GM23248 (cell line): ENCODE data around the gene NXPE1. TPM values are rescaled to one million over a fixed set of nuclear protein-coding genes. Genes with fewer than 3 reads are reported as not detected.
A peak's percentile ranks its signal among the peaks of the same experiment; 100 is the strongest.

ENCODE experiments used
- DNase-seq: peaks from one replicate; pipeline ENCODE4 v3.0.0-alpha.2; 2015
- H2AFZ ChIP-seq: fragments of 200-600 bp; sonication (generic); 2 replicates; pipeline ENCODE4 v1.6.1; 2016; ENCODE audit warnings: antibody characterized with exemption
- H3F3A ChIP-seq: fragments of 200-600 bp; sonication (generic); 2 replicates; pipeline ENCODE4 v1.6.1; 2016; ENCODE audit warnings: mild to moderate bottlenecking, antibody characterized with exemption, mixed run types; ENCODE audit not compliant: insufficient read depth
- H3K27ac ChIP-seq: fragments of 200-600 bp; sonication (generic); 2 replicates; pipeline ENCODE4 v1.5.1; 2016; ENCODE audit warnings: mild to moderate bottlenecking
- H3K27me3 ChIP-seq: fragments of 200-600 bp; sonication (generic); replicated peaks from 2 replicates; pipeline ENCODE4 v1.6.1; 2016; ENCODE audit warnings: mild to moderate bottlenecking; ENCODE audit not compliant: insufficient read depth
- H3K36me3 ChIP-seq: fragments of 200-600 bp; sonication (generic); 2 replicates; pipeline ENCODE4 v1.6.1; 2016; ENCODE audit warnings: low read depth, mild to moderate bottlenecking
- H3K4me1 ChIP-seq: fragments of 200-600 bp; sonication (generic); 2 replicates; pipeline ENCODE4 v1.6.1; 2016; ENCODE audit warnings: mild to moderate bottlenecking; ENCODE audit not compliant: insufficient read depth
- H3K4me2 ChIP-seq: fragments of 200-600 bp; sonication (generic); one replicate; pipeline ENCODE4 v1.6.1; 2016; ENCODE audit warnings: mild to moderate bottlenecking; ENCODE audit not compliant: unreplicated experiment
- H3K4me3 ChIP-seq: fragments of 200-600 bp; sonication (generic); 2 replicates; pipeline ENCODE4 v1.5.1; 2016; ENCODE audit warnings: mild to moderate bottlenecking
- H3K79me2 ChIP-seq: fragments of 200-600 bp; sonication (generic); 2 replicates; pipeline ENCODE4 v1.6.1; 2016; ENCODE audit warnings: mild to moderate bottlenecking; ENCODE audit not compliant: insufficient read depth
- H3K9ac ChIP-seq: fragments of 200-600 bp; sonication (generic); 2 replicates; pipeline ENCODE4 v1.6.1; 2016; ENCODE audit warnings: mild to moderate bottlenecking
- H3K9me2 ChIP-seq: fragments of 200-600 bp; sonication (generic); 2 replicates; pipeline ENCODE4 v1.6.1; 2016; ENCODE audit warnings: mixed run types, mild to moderate bottlenecking, moderate library complexity; ENCODE audit not compliant: insufficient read depth
- H3K9me3 ChIP-seq: fragments of 200-600 bp; sonication (generic); one replicate; pipeline ENCODE4 v1.6.1; 2017; ENCODE audit warnings: low read depth
- H4K20me1 ChIP-seq: fragments of 200-600 bp; sonication (generic); 2 replicates; pipeline ENCODE4 v1.6.0; 2016; ENCODE audit not compliant: insufficient read depth
- EZH2 ChIP-seq: fragments of 200-600 bp; sonication (generic); IDR thresholded peaks from 2 replicates; pipeline ENCODE4 v1.6.1; 2018; ENCODE audit warnings: antibody characterized with exemption, mild to moderate bottlenecking; ENCODE audit not compliant: insufficient read depth, poor library complexity, severe bottlenecking
- EZH2phosphoT487 ChIP-seq: fragments of 200-600 bp; sonication (generic); IDR thresholded peaks from 2 replicates; pipeline ENCODE4 v1.6.1; 2018; ENCODE audit warnings: antibody characterized with exemption, moderate library complexity, mild to moderate bottlenecking, low read depth; ENCODE audit not compliant: insufficient read depth
- WGBS, 2 experiments: methylation state at CpG; one replicate each; pipeline ENCODE4 v1.1.6; 2015 to 2017; ENCODE audit warnings: low lambda C conversion rate in 2 of 2, low coverage in 1 of 2; ENCODE audit errors: missing lambda C conversion rate in 2 of 2; 5-methylcytosine and 5-hydroxymethylcytosine counted together
- in situ Hi-C: fragments of 300-500 bp; cut with MboI; formaldehyde crosslinking; loops from 2 replicates; pipeline ENCODE4 v1.15.0; 2020
- polyA plus RNA-seq: library from polyadenylated mRNA; unstranded; fragments of >200 nt; fragmentation: Nextera tagmentation; extraction: Ambion mirVana; gene quantifications from 2 replicates; pipeline ENCODE4 v1.2.1, GENCODE V29; 2016
- total RNA-seq: library from RNA; depleted of rRNA; stranded (reverse); fragments of >200 nt; shearing (Covaris generic); gene quantifications from 2 replicates; pipeline ENCODE4 v1.2.3, GENCODE V29; 2014

NXPE1 gene
- total and polyA plus RNA-seq, 2 experiments from 2014 or later, result not detected

DNA sequence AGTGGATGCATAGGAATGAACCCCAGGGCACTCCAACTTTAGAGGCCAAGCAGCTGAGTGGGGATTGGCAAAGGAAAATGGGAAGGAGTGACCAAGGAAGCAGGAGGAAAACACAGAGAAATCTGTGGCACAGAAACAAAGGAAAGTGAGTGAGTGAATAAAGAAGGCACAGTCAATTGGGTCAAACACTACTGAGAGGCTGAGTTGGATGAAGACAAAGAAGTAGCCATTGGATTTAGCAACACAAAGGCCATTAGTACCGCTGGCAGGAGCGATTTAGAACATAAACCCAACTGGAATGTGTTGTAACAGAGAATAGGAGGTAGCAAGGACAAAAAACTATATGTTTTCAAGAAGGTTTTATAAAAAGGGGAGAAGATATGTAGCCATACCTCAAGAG lies 6.6 kb upstream of the NXPE1 start:
- no peaks in the 10 kb centered on the region for H3K9me2 ChIP-seq
- H3K27me3 ChIP-seq, result no peaks in the 10 kb centered on the region
- WGBS, 2 experiments, result 20 to 38% methylated on average over 2 of the region's 2 CpGs
- 0 out of 2 replicates have a peak, but pooled peaks cover 10% of the 10 kb centered on the region for H3F3A ChIP-seq
- in situ Hi-C loops, result no loop called here
- H3K9me3 ChIP-seq, result no peaks in the 10 kb centered on the region
- peaks cover 11% of the 10 kb centered on the region; the same call in 1 of the 2 replicates for H3K4me1 ChIP-seq
- no peak for TF ChIP-seq EZH2phosphoT487
- TF ChIP-seq EZH2, result no peak
- H3K27ac ChIP-seq, result no peak overlapping the region
- no peak for DNase-seq
- H3K36me3 ChIP-seq, result no peaks in the 10 kb centered on the region
- H4K20me1 ChIP-seq, result no peaks in the 10 kb centered on the region
- no peak overlapping the region for H3K9ac ChIP-seq
- no peak overlapping the region for H3K4me3 ChIP-seq
- H3K4me2 ChIP-seq, result no peak overlapping the region
- no peak overlapping the region for H2AFZ ChIP-seq
- H3K79me2 ChIP-seq, result no peaks in the 10 kb centered on the region

DNA sequence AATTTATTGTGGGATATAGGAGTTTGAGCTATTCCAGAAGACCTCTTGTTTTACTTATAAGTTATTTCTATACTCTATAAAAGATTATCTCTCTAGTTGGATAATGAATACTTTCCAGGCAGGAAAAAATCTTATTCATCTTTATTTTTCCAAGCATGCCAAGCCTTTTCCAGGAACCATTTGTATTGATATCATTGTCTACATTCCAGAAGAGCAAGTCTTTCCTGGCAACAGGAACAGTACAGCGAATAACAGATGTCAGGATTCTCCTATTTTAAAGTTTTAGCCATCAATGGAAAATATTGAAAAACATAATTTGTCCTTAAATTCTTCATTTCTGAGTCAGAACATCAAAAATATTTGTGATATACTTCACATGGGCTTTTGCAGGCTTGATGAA lies 5.2 kb upstream of the NXPE1 start:
- WGBS, 2 experiments, result 55 to 64% methylated on average over 1 of the region's 1 CpG
- Histone ChIP-seq H3K9me2 (no peaks in the 10 kb centered on the region), H3K9me3 (no peaks in the 10 kb centered on the region), H3K4me2 (no peak overlapping the region), H3K4me3 (no peak overlapping the region), H3K4me1 (peaks cover 11% of the 10 kb centered on the region; the same call in 1 of the 2 replicates), H3K79me2 (no peaks in the 10 kb centered on the region), H3K27ac (no peak overlapping the region), H3K36me3 (no peaks in the 10 kb centered on the region), H3K27me3 (no peaks in the 10 kb centered on the region), H3F3A (0 out of 2 replicates have a peak, but pooled peaks cover 10% of the 10 kb centered on the region), H4K20me1 (no peaks in the 10 kb centered on the region), H2AFZ (no peak overlapping the region), H3K9ac (no peak overlapping the region)
- in situ Hi-C loops, result no loop called here
- no peak for DNase-seq
- TF ChIP-seq EZH2phosphoT487 (no peak), EZH2 (no peak)

GRCh38 chr11:114563077-114563476 lies 3.4 kb upstream of the NXPE1 start:
- DNase-seq, result peak; percentile 39
- H2AFZ ChIP-seq, result no peak overlapping the region
- no peaks in the 10 kb centered on the region for H3K36me3 ChIP-seq
- no peaks in the 10 kb centered on the region for H3K9me3 ChIP-seq
- H3K9me2 ChIP-seq, result no peaks in the 10 kb centered on the region
- no peaks in the 10 kb centered on the region for H3K27me3 ChIP-seq
- H3K9ac ChIP-seq, result no peak overlapping the region
- TF ChIP-seq EZH2phosphoT487 (no peak), EZH2 (no peak)
- no peaks in the 10 kb centered on the region for H4K20me1 ChIP-seq
- H3K79me2 ChIP-seq, result no peaks in the 10 kb centered on the region
- peak overlapping the region; percentile 5 for H3K4me2 ChIP-seq
- WGBS, 2 experiments, result 32 to 43% methylated on average over 2 of the region's 2 CpGs
- in situ Hi-C loops, result no loop called here
- H3K27ac ChIP-seq, result no peak overlapping the region
- H3F3A ChIP-seq, result 0 out of 2 replicates have a peak, but pooled peaks cover 10% of the 10 kb centered on the region
- H3K4me3 ChIP-seq, result no peak overlapping the region
- peaks cover 11% of the 10 kb centered on the region; the same call in 1 of the 2 replicates for H3K4me1 ChIP-seq

DNA sequence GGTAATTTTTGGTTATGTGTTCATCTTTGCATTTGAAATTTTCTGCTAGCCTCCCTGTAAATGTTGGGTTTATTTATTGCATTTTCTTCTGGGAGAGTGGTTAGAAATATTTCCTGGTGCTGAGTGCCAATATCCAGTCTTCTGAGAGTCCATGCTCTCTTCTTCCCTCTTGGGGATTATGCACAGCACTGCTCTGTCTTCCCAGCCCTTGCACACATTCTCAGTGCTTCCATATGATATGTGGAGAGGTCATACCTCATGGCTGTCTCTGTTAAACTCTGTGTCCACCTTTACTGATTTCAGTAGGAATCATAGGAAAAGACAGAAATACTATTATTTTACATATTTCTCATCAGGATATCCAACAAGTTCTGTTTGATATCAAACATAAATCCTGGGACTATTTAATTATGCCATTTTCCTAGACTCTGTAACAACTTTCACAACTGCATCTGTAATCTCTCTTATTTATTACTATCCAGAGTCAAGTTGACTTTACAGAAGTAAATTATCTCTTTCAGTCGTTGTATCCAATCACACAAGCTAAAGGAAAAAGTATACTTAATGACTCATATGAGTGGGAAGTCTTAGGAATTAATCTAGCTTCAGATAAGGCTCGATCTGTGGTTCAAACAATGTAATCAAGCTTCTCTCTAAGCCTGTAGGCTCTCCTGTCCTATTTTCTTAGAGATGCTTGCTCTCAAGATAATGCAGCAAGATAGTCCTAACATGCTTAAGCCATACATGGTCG lies 2.7 kb upstream of the NXPE1 start:
- Histone ChIP-seq H3K79me2 (no peaks in the 10 kb centered on the region), H4K20me1 (no peaks in the 10 kb centered on the region), H3K27me3 (no peaks in the 10 kb centered on the region), H2AFZ (no peak overlapping the region), H3K4me1 (peaks cover 11% of the 10 kb centered on the region; the same call in 1 of the 2 replicates), H3K4me2 (peak overlapping the region; percentile 5), H3K9me2 (no peaks in the 10 kb centered on the region), H3K4me3 (no peak overlapping the region), H3K9ac (no peak overlapping the region), H3K36me3 (no peaks in the 10 kb centered on the region), H3K9me3 (no peaks in the 10 kb centered on the region), H3F3A (0 out of 2 replicates have a peak, but pooled peaks cover 10% of the 10 kb centered on the region), H3K27ac (no peak overlapping the region)
- TF ChIP-seq EZH2 (no peak), EZH2phosphoT487 (no peak)
- DNase-seq, result peak; percentile 32
- 9 to 17% methylated on average over 3 of the region's 3 CpGs for WGBS, 2 experiments
- in situ Hi-C loops, result no loop called here
